Keratinocyte (primary cell): Measurements from ENCODE around the gene KLHL35.

Source experiments
- EZH2 ChIP-seq: IDR thresholded peaks from one replicate; pipeline ENCODE4 v1.6.1; 2012; ENCODE audit warnings: inconsistent platforms, mild to moderate bottlenecking, low read length, moderate library complexity
- TF ChIP-seq, protein P1 (sequence below), 3 experiments: IDR thresholded peaks in 1 of 3; conservative IDR thresholded peaks in 1 of 3; optimal IDR thresholded peaks in 1 of 3; 2 replicates in 2 of 3; 3 replicates in 1 of 3; pipeline versions ENCODE3 to v1.5.1; 2011; ENCODE audit warnings: low read length in 3 of 3, mild to moderate bottlenecking in 3 of 3, moderate library complexity in 2 of 3, control low read depth in 1 of 3, inconsistent platforms in 1 of 3; ENCODE audit not compliant: insufficient read depth in 2 of 3; ENCODE audit errors: extremely low read depth in 1 of 3

- TF ChIP-seq, protein P1, sequence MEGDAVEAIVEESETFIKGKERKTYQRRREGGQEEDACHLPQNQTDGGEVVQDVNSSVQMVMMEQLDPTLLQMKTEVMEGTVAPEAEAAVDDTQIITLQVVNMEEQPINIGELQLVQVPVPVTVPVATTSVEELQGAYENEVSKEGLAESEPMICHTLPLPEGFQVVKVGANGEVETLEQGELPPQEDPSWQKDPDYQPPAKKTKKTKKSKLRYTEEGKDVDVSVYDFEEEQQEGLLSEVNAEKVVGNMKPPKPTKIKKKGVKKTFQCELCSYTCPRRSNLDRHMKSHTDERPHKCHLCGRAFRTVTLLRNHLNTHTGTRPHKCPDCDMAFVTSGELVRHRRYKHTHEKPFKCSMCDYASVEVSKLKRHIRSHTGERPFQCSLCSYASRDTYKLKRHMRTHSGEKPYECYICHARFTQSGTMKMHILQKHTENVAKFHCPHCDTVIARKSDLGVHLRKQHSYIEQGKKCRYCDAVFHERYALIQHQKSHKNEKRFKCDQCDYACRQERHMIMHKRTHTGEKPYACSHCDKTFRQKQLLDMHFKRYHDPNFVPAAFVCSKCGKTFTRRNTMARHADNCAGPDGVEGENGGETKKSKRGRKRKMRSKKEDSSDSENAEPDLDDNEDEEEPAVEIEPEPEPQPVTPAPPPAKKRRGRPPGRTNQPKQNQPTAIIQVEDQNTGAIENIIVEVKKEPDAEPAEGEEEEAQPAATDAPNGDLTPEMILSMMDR (optimal IDR thresholded peaks at IDR 0.05 in 1 of 3, IDR thresholded peaks at IDR 0.05 in 1 of 3, conservative IDR thresholded peaks at IDR 0.05 in 1 of 3; ENCODE audit: extremely low read depth in 1 of 3, insufficient read depth in 2 of 3, low read length in 3 of 3): no peak
- no peak for TF ChIP-seq EZH2
Measured at GRCh38 chr11:75475767-75476650, 43.0 kb upstream of the KLHL35 start.
